HG03378 (cell line): Measurements from ENCODE around the gene OR4K2.
"Not testable (repeated sequence)": the region's sequence is repeated elsewhere in the genome, so short reads cannot be mapped to it uniquely, and the experiment has no call there.

Experiments
- ATAC-seq: cut with Tn5 transposase; IDR thresholded peaks from one replicate; pipeline ENCODE4 v1.9.1; 2021; ENCODE audit warnings: mild to moderate bottlenecking, moderate library complexity; ENCODE audit not compliant: unreplicated experiment

Gene OR4K2

GRCh38 chr14:19874842-19875241, at the start of gene OR4K2:
TSS of gene OR4K2 (plus strand) at chr14:19875142. CDS start at chr14:19876268, 1,126 bp downstream.
- ATAC-seq = no peak

- ATAC-seq = not testable (repeated sequence)
Observed at GRCh38 chr14:19827626-19828244, 47.2 kb upstream of the OR4K2 start.

- no peak for ATAC-seq
Observed at GRCh38 chr14:19828314-19828713, 46.6 kb upstream of the OR4K2 start.

GRCh38 chr14:19834203-19834848, 40.6 kb upstream of the OR4K2 start:
- not testable (repeated sequence) for ATAC-seq

GRCh38 chr14:19838433-19838832, 36.5 kb upstream of the OR4K2 start:
- ATAC-seq = no peak

GRCh38 chr14:19851365-19851764, 23.6 kb upstream of the OR4K2 start:
- no peak for ATAC-seq

GRCh38 chr14:19866061-19866669, 8.8 kb upstream of the OR4K2 start:
- ATAC-seq = not testable (repeated sequence)

- ATAC-seq = no peak
Observed at GRCh38 chr14:19873178-19873577, 1.8 kb upstream of the OR4K2 start.

- ATAC-seq = peak; percentile 65
Observed at GRCh38 chr14:19878029-19878642, 3.2 kb downstream of the OR4K2 start.

GRCh38 chr14:19895282-19895681, 20.3 kb downstream of the OR4K2 start:
- ATAC-seq = no peak

- no peak for ATAC-seq
Observed at GRCh38 chr14:19900999-19901398, 26.1 kb downstream of the OR4K2 start.

- ATAC-seq = no peak
Observed at GRCh38 chr14:19902409-19902808, 27.5 kb downstream of the OR4K2 start.

GRCh38 chr14:19906665-19907064, 31.7 kb downstream of the OR4K2 start:
- ATAC-seq = no peak

- no peak for ATAC-seq
Observed at GRCh38 chr14:19911114-19911513, 36.2 kb downstream of the OR4K2 start.

- no peak for ATAC-seq
Observed at GRCh38 chr14:19917243-19917642, 42.3 kb downstream of the OR4K2 start.

GRCh38 chr14:19917955-19918518, 43.1 kb downstream of the OR4K2 start:
- ATAC-seq = no peak

- no peak for ATAC-seq
Observed at GRCh38 chr14:19918553-19919264, 43.8 kb downstream of the OR4K2 start.

- no peak for ATAC-seq
Observed at GRCh38 chr14:19920021-19920657, 45.2 kb downstream of the OR4K2 start, which contains the start of gene OR4K5. TSS of gene OR4K5 (plus strand) at chr14:19920607. CDS start at chr14:19920607, 0 bp downstream.

GRCh38 chr14:19930617-19931016, 55.7 kb downstream of the OR4K2 start, which contains the start of gene OR4K1:
TSS of gene OR4K1 (plus strand) at chr14:19930917. CDS start at chr14:19935667, 4,750 bp downstream.
- ATAC-seq = no peak
